Ramos (cell line): ENCODE data around the gene ADORA3.

Experiments
- in situ Hi-C: fragments of 300-500 bp; cut with MboI; formaldehyde crosslinking; loops from one replicate; pipeline ENCODE4 v1.14.3; 2022; ENCODE audit warnings: low sequenced_read_pairs; ENCODE audit not compliant: unreplicated experiment

The ADORA3 gene

DNA sequence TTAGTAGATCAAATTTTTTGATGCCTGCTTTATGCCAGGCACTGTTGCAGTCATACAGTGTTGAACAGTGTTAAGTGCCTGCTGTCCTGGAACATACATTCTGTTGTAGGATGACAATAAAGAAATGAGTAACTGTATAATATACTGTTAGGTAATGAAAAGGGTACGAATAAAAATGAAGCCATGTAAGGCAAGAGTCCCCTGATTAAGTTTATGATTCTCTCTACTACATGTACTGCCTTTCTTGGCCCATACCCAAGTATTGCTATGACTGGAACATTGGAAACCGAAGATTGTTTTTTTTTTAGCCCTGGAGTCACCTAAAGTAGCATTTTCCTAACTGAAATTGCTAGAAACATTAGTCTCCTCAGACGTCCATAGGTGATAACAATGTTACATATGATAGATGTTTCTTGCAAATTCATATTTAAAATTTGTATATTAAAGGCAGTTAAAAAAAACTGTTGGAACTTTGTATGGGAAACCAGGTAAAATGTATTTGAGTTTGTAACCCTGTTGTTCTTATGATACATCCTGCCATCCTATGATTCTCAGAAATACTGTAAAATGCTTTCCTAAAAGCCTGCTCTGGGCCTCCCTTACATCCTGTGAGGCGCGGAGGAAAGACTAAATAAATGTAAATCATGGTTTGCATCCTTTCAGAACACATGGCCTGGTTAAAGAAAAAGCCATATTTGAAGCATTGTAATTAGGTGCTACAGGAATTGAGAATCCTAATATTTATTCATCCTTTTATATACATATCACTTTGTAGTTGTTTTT lies 48.4 kb downstream of the ADORA3 start:
- in situ Hi-C loops = no loop called here

- in situ Hi-C loops = no loop called here
Measured at GRCh38 chr1:111453706-111454105, 49.7 kb downstream of the ADORA3 start.

- in situ Hi-C loops = no loop called here
Measured at GRCh38 chr1:111452581-111452980, 50.9 kb downstream of the ADORA3 start.

GRCh38 chr1:111450185-111450584 lies 53.2 kb downstream of the ADORA3 start:
- in situ Hi-C loops = no loop called here

GRCh38 chr1:111449703-111450017 lies 53.8 kb downstream of the ADORA3 start:
- in situ Hi-C loops = loop anchor here (10.0 kb wide), 1 partner anchor 225 kb away; the partner anchor contains the start of gene CHI3L2
